ENCODE data around the gene DVL1. TPM values are rescaled to one million over a fixed set of nuclear protein-coding genes. Genes with fewer than 3 reads are reported as not detected.
A peak's percentile ranks its signal among the peaks of the same experiment; 100 is the strongest.

DVL1 gene
- total RNA-seq, 1 donor from 2014 or later: 55.0 TPM

GRCh38 chr1:1393428-1393827 is 44.2 kb upstream of the DVL1 start:
- Mint-ChIP-seq H3K9me3 (ENCODE audit: unreplicated experiment) (no peaks in the 10 kb centered on the region), H3K4me1 (ENCODE audit: low read depth, unreplicated experiment) (peaks cover 12% of the 10 kb centered on the region), H3K4me3 (ENCODE audit: unreplicated experiment) (no peak overlapping the region), H3K36me3 (ENCODE audit: low read depth, unreplicated experiment) (peaks cover 26% of the 10 kb centered on the region), H3K27ac (ENCODE audit: unreplicated experiment) (no peak overlapping the region), H3K27me3 (ENCODE audit: low read depth, unreplicated experiment) (no peaks in the 10 kb centered on the region)
- Histone ChIP-seq H3K27ac (ENCODE audit: low read depth, low read length) (no peak overlapping the region), H3K4me2 (ENCODE audit: low read length) (no peak overlapping the region), H3K9me3 (ENCODE audit: insufficient read depth, low read depth, low read length) (no peaks in the 10 kb centered on the region), H2AFZ (ENCODE audit: low read depth, low read length) (no peak overlapping the region), H3K4me3 (ENCODE audit: insufficient read depth, low read depth, low read length) (no peak overlapping the region), H3K4me1 (ENCODE audit: insufficient read depth, low read length) (peaks cover 12% of the 10 kb centered on the region), H4K20me1 (ENCODE audit: insufficient read depth, low read length) (peaks cover 65% of the 10 kb centered on the region), H3K9ac (ENCODE audit: low read length) (no peak overlapping the region), H3K36me3 (ENCODE audit: insufficient read depth, low read length) (peaks cover 63% of the 10 kb centered on the region), H3K79me2 (ENCODE audit: insufficient read depth, low read length) (peaks cover 79% of the 10 kb centered on the region), H3K27me3 (ENCODE audit: insufficient read depth, low read length) (no peaks in the 10 kb centered on the region)
- TF ChIP-seq CTCF (IDR thresholded peaks at IDR 0.05; ENCODE audit: insufficient read depth, low read depth, low read length) (no peak), EZH2 (IDR thresholded peaks at IDR 0.05; ENCODE audit: insufficient read depth, low read length) (no peak)
- DNase-seq (ENCODE audit: low read depth): no peak
- FAIRE-seq: no peak

DNA sequence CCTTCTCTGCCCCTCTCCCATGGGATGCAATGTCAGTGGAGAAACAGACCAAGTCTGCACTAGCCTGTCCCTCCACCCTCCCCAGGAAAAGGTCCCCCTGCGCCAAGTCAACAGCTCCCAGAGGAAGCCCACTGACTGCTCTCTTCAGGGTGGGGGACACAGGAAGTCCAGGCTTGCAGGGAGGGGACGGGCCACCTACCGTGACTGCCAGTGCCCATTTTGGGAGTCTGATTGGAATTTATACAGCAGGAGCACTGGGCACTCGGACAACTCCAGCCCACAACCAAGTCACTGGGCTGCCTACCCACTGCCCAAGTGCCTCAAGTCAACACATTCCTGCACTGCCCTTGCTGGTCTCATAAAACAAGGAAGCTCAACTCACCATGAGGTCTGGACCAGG is 43.8 kb upstream of the DVL1 start:
- Histone ChIP-seq H3K4me3 (ENCODE audit: insufficient read depth, low read depth, low read length) (no peak overlapping the region), H4K20me1 (ENCODE audit: insufficient read depth, low read length) (peaks cover 62% of the 10 kb centered on the region), H3K4me1 (ENCODE audit: insufficient read depth, low read length) (peaks cover 8% of the 10 kb centered on the region), H3K9ac (ENCODE audit: low read length) (no peak overlapping the region), H3K4me2 (ENCODE audit: low read length) (no peak overlapping the region), H3K36me3 (ENCODE audit: insufficient read depth, low read length) (peaks cover 65% of the 10 kb centered on the region), H3K27ac (ENCODE audit: low read depth, low read length) (no peak overlapping the region), H2AFZ (ENCODE audit: low read depth, low read length) (no peak overlapping the region), H3K27me3 (ENCODE audit: insufficient read depth, low read length) (no peaks in the 10 kb centered on the region), H3K79me2 (ENCODE audit: insufficient read depth, low read length) (peaks cover 75% of the 10 kb centered on the region), H3K9me3 (ENCODE audit: insufficient read depth, low read depth, low read length) (no peaks in the 10 kb centered on the region)
- FAIRE-seq: no peak
- Mint-ChIP-seq H3K27ac (ENCODE audit: unreplicated experiment) (peak overlapping the region; percentile 12), H3K9me3 (ENCODE audit: unreplicated experiment) (no peaks in the 10 kb centered on the region), H3K4me3 (ENCODE audit: unreplicated experiment) (no peak overlapping the region), H3K27me3 (ENCODE audit: low read depth, unreplicated experiment) (no peaks in the 10 kb centered on the region), H3K4me1 (ENCODE audit: low read depth, unreplicated experiment) (peaks cover 12% of the 10 kb centered on the region), H3K36me3 (ENCODE audit: low read depth, unreplicated experiment) (peaks cover 23% of the 10 kb centered on the region)
- DNase-seq (ENCODE audit: low read depth): no peak
- TF ChIP-seq CTCF (IDR thresholded peaks at IDR 0.05; ENCODE audit: insufficient read depth, low read depth, low read length) (no peak), EZH2 (IDR thresholded peaks at IDR 0.05; ENCODE audit: insufficient read depth, low read length) (no peak)

DNA sequence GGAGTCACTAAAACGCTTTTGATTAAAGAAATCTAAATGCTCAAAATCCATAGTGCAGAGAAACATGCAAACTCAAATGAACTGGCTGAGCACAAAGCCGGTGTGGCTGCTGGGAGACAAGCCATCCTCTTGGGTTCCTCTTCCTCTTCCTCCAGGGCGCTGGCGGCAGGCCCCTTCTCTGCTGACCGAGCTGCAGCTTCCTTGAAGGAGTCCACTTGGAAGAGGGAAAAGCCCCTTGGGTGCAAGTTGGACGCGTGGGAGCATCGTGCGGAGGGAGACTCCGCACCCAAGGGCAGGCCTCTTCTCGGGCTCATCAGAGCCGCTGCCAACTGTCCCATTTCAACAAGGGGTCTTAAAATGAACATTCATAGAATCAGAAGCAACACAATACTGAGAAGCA is 42.0 kb upstream of the DVL1 start:
- TF ChIP-seq EZH2 (IDR thresholded peaks at IDR 0.05; ENCODE audit: insufficient read depth, low read length): no peak
- TF ChIP-seq CTCF (IDR thresholded peaks at IDR 0.05; ENCODE audit: insufficient read depth, low read depth, low read length): no peak
- H3K4me3 Mint-ChIP-seq (ENCODE audit: unreplicated experiment): no peak overlapping the region
- no peak overlapping the region for H3K4me3 ChIP-seq (ENCODE audit: insufficient read depth, low read depth, low read length)
- H4K20me1 ChIP-seq (ENCODE audit: insufficient read depth, low read length): peaks cover 67% of the 10 kb centered on the region
- H3K4me1 ChIP-seq (ENCODE audit: insufficient read depth, low read length): no peaks in the 10 kb centered on the region
- no peaks in the 10 kb centered on the region for H3K27me3 Mint-ChIP-seq (ENCODE audit: low read depth, unreplicated experiment)
- H3K27me3 ChIP-seq (ENCODE audit: insufficient read depth, low read length): no peaks in the 10 kb centered on the region
- H3K27ac Mint-ChIP-seq (ENCODE audit: unreplicated experiment): no peak overlapping the region
- no peaks in the 10 kb centered on the region for H3K9me3 Mint-ChIP-seq (ENCODE audit: unreplicated experiment)
- no peaks in the 10 kb centered on the region for H3K9me3 ChIP-seq (ENCODE audit: insufficient read depth, low read depth, low read length)
- H3K9ac ChIP-seq (ENCODE audit: low read length): no peak overlapping the region
- H3K36me3 ChIP-seq (ENCODE audit: insufficient read depth, low read length): peaks cover 64% of the 10 kb centered on the region
- H3K36me3 Mint-ChIP-seq (ENCODE audit: low read depth, unreplicated experiment): peaks cover 24% of the 10 kb centered on the region
- H3K27ac ChIP-seq (ENCODE audit: low read depth, low read length): no peak overlapping the region
- no peak overlapping the region for H3K4me2 ChIP-seq (ENCODE audit: low read length)
- peaks cover 65% of the 10 kb centered on the region for H3K79me2 ChIP-seq (ENCODE audit: insufficient read depth, low read length)
- FAIRE-seq: no peak
- no peak overlapping the region for H2AFZ ChIP-seq (ENCODE audit: low read depth, low read length)
- peaks cover 6% of the 10 kb centered on the region for H3K4me1 Mint-ChIP-seq (ENCODE audit: low read depth, unreplicated experiment)
- DNase-seq (ENCODE audit: low read depth): no peak
